Measurements from ENCODE around the gene ELL. TPM values are rescaled to one million over a fixed set of nuclear protein-coding genes. Genes with fewer than 3 reads are reported as not detected.

The ELL gene
- total and polyA plus RNA-seq, 2 experiments from 2014 or later: 11.3 to 20.1 TPM

DNA sequence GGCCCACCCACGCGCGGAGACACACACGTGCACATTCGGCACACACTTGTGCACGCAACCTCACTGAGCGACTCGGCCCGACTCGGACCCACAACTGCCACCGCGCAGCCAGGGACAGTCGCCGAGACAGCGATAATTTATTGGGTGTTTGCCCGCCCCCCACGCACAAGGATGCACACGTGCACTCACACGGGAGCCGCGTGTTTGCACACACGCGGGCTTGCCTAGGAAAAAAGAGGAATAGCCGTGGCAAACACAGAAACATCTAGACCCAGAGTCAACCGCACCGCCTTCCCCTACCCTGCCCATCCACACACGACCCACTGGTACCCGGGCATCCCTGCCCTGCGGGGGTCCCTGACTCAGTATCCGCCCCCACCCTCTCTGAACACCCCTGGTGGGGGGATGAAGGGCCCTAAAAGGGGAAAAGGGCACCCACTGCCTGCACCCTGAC, 103.8 kb downstream of the ELL start (continued):
- TF ChIP-seq CTCF (conservative IDR thresholded peaks at IDR 0.05; ENCODE audit: low read depth in 2 of 2) (no peak), JUNB (IDR thresholded peaks at IDR 0.05; ENCODE audit: unreplicated experiment) (no peak), CREB1 (CRISPR knock-in tag; IDR thresholded peaks at IDR 0.05; ENCODE audit: low read depth) (no peak), ZNF114 (CRISPR knock-in tag; IDR thresholded peaks at IDR 0.05) (no peak), STAT1 (IDR thresholded peaks at IDR 0.05; ENCODE audit: unreplicated experiment) (no peak), NANOG (IDR thresholded peaks at IDR 0.05; ENCODE audit: borderline replicate concordance) (no peak), EZH2 (IDR thresholded peaks at IDR 0.05; ENCODE audit: low read depth, unreplicated experiment) (no peak)
- TF ChIP-seq, protein P1, sequence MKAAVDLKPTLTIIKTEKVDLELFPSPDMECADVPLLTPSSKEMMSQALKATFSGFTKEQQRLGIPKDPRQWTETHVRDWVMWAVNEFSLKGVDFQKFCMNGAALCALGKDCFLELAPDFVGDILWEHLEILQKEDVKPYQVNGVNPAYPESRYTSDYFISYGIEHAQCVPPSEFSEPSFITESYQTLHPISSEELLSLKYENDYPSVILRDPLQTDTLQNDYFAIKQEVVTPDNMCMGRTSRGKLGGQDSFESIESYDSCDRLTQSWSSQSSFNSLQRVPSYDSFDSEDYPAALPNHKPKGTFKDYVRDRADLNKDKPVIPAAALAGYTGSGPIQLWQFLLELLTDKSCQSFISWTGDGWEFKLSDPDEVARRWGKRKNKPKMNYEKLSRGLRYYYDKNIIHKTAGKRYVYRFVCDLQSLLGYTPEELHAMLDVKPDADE (IDR thresholded peaks at IDR 0.05): no peak

GRCh38 chr19:18417250-18418028, 104.4 kb downstream of the ELL start:
- H3K4me3 Mint-ChIP-seq: peak overlapping the region; percentile 75
- Histone ChIP-seq H4K20me1 (replicated peaks; ENCODE audit: insufficient read depth) (no peaks in the 10 kb centered on the region; the same call in 1 of the 2 replicates), H3K27ac (ENCODE audit: low read depth) (0 out of 2 replicates have a peak overlapping the region, but pooled peaks have one; percentile 63), H3K36me3 (ENCODE audit: insufficient read depth) (no peaks in the 10 kb centered on the region), H3K27me3 (ENCODE audit: insufficient read depth) (peaks cover 39% of the 10 kb centered on the region), H3F3A (replicated peaks; ENCODE audit: low read depth) (peaks cover 24% of the 10 kb centered on the region), H3K9me2 (ENCODE audit: insufficient read depth) (no peaks in the 10 kb centered on the region), H2AFZ (peak overlapping the region; percentile 92), H3K4me1 (ENCODE audit: insufficient read depth) (peaks cover 8% of the 10 kb centered on the region), H3K4me3 (peak overlapping the region; percentile 73), H3K79me2 (replicated peaks; ENCODE audit: insufficient read depth) (no peaks in the 10 kb centered on the region), H3K4me2 (peak overlapping the region; percentile 97)
- peaks cover 54% of the 10 kb centered on the region for H3K27me3 Mint-ChIP-seq (ENCODE audit: insufficient read depth, low read depth, poor library complexity)
- ATAC-seq (peak; percentile 52), DNase-seq (ENCODE audit: low spot score) (peak; percentile 89)
- H3K36me3 Mint-ChIP-seq (ENCODE audit: low read depth): no peaks in the 10 kb centered on the region
- no peaks in the 10 kb centered on the region for H3K9me3 Mint-ChIP-seq
- peak overlapping the region; percentile 37; the same call in 1 of the 2 replicates for H3K27ac Mint-ChIP-seq
- peaks cover 33% of the 10 kb centered on the region for H3K4me1 Mint-ChIP-seq
- TF ChIP-seq CTCF (conservative IDR thresholded peaks at IDR 0.05; ENCODE audit: low read depth in 2 of 2): no peak
- TF ChIP-seq ZNF331 (CRISPR knock-in tag; IDR thresholded peaks at IDR 0.05; ENCODE audit: low read depth): no peak
- TF ChIP-seq, protein P1 (IDR thresholded peaks at IDR 0.05): peak; percentile 48; the same call in 1 of the 2 replicates
